Measurements from ENCODE around the gene DIPK1B.
A peak's percentile ranks its signal among the peaks of the same experiment; 100 is the strongest.
"Not testable (repeated sequence)": the region's sequence is repeated elsewhere in the genome, so short reads cannot be mapped to it uniquely, and the experiment has no call there.

Gene DIPK1B

DNA sequence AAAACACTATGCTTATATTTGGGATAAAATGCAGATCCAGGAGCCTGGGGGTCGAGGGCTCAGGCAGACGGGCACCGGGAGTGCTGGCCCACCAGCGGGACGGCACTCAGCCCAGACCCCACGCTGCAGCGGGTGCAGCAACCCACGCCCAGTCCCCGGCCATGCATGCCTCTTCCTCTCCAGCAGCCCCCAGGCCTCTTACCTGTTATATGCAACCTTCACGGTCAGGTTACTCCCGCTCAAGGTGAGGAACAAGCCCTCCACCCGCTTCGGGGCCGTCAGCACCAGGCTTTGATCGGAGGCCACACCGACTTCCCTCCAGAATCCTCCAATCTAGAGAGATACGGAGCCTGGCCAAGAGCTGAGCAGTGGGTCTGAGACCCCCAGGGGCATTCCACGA lies 44.5 kb downstream of the DIPK1B start:
- H3K4me1 ChIP-seq (ENCODE audit: insufficient read depth, low read length), result peaks cover 6% of the 10 kb centered on the region; the same call in 1 of the 2 replicates
- no peaks in the 10 kb centered on the region for H3K36me3 ChIP-seq (ENCODE audit: insufficient read depth, low read length)
- H3K9me3 ChIP-seq (ENCODE audit: control insufficient read depth, insufficient read depth, low read length), result no peaks in the 10 kb centered on the region; the same call in 1 of the 2 replicates
- no peak overlapping the region for H3K9ac ChIP-seq (ENCODE audit: low read depth, low read length)

DNA sequence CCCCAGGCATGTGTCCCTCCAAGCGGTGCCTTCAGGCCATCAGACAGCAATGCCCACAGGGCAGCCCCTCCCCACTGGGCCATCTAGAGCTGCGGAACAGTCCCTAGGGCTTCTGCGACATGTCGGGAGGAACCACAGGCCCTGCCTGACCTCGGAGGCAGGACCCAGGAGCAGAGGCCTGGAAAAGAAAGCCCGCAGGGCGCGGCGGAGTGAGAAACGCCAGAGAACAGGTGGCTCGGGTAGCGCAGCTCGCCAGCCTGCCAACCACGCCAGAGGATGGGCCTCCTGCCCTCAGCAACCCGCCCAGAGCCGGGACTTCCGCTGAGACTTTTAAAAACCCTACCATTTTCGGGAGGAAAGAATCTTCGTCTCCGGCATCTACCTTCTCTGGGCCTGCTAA lies 45.0 kb downstream of the DIPK1B start:
- H3K4me1 ChIP-seq (ENCODE audit: insufficient read depth, low read length), result peaks cover 6% of the 10 kb centered on the region; the same call in 1 of the 2 replicates
- H3K9me3 ChIP-seq (ENCODE audit: control insufficient read depth, insufficient read depth, low read length), result no peaks in the 10 kb centered on the region
- H3K36me3 ChIP-seq (ENCODE audit: insufficient read depth, low read length), result no peaks in the 10 kb centered on the region
- no peak overlapping the region for H3K9ac ChIP-seq (ENCODE audit: low read depth, low read length)

DNA sequence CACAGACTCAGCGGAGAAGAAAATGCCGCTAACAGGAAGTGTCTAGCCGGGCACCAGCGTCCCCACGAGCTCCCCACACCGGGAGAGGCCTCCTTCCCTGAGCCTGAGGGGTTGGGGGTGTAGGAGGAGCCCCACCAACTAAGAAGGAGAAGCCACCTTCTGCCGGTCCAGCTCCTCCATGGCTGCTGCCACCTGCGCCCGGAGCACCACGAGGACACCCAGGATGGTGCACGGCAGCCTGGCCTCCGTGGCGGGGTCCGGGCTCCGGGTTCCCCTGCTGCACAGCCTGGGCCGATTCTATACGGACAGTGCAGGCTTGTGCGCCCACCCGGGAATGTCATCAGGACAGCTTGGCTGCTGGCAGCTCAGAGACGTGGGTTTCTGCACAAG lies 45.4 kb downstream of the DIPK1B start:
- H3K4me1 ChIP-seq (ENCODE audit: insufficient read depth, low read length), result peaks cover 6% of the 10 kb centered on the region; the same call in 1 of the 2 replicates
- no peaks in the 10 kb centered on the region for H3K36me3 ChIP-seq (ENCODE audit: insufficient read depth, low read length)
- no peak overlapping the region for H3K9ac ChIP-seq (ENCODE audit: low read depth, low read length)
- H3K9me3 ChIP-seq (ENCODE audit: control insufficient read depth, insufficient read depth, low read length), result no peaks in the 10 kb centered on the region

DNA sequence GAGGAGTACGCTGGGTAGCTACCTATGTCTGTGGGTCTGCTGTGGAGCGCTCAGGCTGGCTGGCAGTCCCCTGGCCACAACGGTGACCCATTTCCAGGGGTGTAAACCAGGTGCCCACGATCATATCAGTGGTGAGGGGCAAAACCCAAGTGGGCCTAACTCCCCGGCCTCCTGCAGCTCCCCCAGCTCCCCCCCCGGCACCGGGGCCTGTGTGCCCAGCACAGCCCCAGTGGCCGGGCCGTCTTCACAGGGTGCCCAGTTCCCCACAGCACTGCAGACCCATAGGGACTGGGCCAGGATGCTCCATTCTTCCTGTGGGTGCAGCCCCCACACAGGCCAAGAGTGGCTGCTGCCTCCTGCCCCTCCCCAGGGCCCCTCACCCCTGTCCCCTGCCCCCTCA lies 46.6 kb downstream of the DIPK1B start:
- Histone ChIP-seq H3K4me1 (ENCODE audit: insufficient read depth, low read length) (peaks cover 12% of the 10 kb centered on the region; the same call in 1 of the 2 replicates), H3K9me3 (ENCODE audit: control insufficient read depth, insufficient read depth, low read length) (no peaks in the 10 kb centered on the region), H3K9ac (ENCODE audit: low read depth, low read length) (no peak overlapping the region), H3K36me3 (ENCODE audit: insufficient read depth, low read length) (no peaks in the 10 kb centered on the region)

DNA sequence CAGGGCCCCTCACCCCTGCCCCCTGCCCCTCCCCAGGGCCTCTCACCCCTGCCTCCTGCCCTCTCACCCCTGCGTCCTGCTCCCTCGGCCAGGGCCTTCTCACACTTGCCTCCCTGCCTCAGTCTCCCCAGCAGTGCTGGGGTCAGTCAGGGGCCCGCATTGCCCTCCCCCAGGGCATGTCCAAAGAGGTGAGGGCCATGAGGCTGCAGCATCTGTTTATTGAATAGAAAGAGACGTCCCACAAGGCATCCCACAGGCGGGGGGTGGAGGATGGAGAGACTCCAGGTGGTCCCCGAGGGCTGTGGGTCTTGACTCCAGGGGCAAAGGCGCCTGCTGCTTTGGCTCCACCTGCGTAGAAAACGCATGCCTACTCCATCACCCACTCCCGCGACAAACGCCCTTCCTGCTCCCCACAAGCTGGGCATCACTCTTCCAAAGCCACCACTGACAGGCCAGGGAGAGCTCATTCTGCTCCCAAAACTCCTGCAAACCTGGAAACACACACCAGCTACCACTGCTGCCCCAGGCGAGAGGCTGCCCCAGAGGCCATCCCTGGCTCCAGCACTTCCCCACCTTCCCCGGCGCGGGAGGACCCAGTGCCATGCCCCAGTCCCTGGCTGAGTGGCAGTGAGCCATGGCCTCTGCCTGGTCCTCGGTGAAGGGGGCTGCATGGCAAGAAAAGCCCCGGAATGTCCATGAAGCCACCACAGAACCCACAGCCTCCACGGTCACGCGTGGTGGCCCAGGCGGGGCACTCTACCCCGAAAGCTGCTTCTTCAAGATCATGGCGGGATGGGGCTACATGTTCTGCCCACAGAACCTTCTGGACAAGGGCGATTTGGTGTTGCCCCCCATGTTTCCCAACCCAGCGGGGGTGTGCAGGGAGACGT lies 47.3 kb downstream of the DIPK1B start:
- no peaks in the 10 kb centered on the region for H3K36me3 ChIP-seq (ENCODE audit: insufficient read depth, low read length)
- H3K4me1 ChIP-seq (ENCODE audit: insufficient read depth, low read length), result peaks cover 15% of the 10 kb centered on the region; the same call in 1 of the 2 replicates
- H3K9ac ChIP-seq (ENCODE audit: low read depth, low read length), result no peak overlapping the region
- no peaks in the 10 kb centered on the region for H3K9me3 ChIP-seq (ENCODE audit: control insufficient read depth, insufficient read depth, low read length)

DNA sequence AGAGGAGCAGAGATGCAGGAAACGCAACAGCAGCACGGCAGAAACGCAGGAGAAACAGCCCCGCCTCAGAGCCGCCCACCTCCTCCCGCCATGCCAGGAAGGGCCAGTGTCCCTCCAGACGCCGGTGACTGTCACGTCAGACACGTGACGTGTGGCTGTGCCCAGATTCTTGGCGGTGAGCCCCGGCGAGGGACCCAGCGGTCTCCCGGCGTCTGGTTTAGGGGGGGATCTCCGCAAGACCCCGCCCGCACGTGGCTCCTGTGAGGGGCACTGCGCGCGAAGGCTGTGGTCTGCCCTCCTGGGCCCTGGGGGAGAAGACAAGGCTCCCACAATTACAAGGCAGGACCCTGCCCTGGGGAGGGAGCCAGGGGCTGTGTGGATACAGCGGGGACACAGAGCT lies 48.1 kb downstream of the DIPK1B start:
- H3K4me1 ChIP-seq (ENCODE audit: insufficient read depth, low read length), result peaks cover 15% of the 10 kb centered on the region; the same call in 1 of the 2 replicates
- no peak overlapping the region for H3K9ac ChIP-seq (ENCODE audit: low read depth, low read length)
- no peaks in the 10 kb centered on the region for H3K36me3 ChIP-seq (ENCODE audit: insufficient read depth, low read length)
- no peaks in the 10 kb centered on the region for H3K9me3 ChIP-seq (ENCODE audit: control insufficient read depth, insufficient read depth, low read length)

DNA sequence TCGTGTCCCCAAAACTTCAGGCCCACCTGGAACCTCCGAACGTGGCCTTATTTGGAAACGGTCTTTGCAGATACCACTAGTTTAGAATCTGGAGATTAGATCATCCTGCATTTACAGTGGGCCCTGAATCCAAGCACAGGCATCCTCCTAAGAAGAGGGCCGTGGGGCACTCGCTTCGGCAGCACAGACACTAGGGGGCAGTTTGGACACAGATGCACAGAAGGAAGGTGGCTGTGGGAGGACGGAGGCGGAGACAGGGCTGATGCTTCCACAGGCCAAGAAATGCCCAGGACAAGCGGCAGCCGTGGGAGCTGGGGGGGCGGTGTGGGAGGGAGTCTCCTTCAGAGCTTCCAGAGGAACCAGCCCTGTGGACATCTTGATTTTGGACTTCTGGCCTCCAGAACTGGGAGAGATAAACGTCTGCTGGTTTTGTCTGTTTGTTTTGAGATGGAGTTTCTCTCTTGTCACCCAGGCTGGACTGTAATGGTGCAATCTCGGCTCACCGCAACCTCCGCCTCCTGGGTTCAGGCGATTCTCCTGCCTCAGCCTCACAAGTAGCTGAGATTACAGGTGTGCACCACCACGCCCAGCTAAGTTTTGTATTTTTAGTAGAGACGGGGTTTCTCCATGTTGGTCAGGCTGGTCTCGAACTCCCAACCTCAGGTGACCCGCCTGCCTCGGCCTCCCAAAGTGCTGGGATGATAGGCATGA lies 48.6 kb downstream of the DIPK1B start:
- not testable (repeated sequence) for H3K9ac ChIP-seq (ENCODE audit: low read depth, low read length); H3K36me3 ChIP-seq (ENCODE audit: insufficient read depth, low read length); H3K9me3 ChIP-seq (ENCODE audit: control insufficient read depth, insufficient read depth, low read length)
- H3K4me1 ChIP-seq (ENCODE audit: insufficient read depth, low read length), result peaks cover 15% of the 10 kb centered on the region; the same call in 1 of the 2 replicates

DNA sequence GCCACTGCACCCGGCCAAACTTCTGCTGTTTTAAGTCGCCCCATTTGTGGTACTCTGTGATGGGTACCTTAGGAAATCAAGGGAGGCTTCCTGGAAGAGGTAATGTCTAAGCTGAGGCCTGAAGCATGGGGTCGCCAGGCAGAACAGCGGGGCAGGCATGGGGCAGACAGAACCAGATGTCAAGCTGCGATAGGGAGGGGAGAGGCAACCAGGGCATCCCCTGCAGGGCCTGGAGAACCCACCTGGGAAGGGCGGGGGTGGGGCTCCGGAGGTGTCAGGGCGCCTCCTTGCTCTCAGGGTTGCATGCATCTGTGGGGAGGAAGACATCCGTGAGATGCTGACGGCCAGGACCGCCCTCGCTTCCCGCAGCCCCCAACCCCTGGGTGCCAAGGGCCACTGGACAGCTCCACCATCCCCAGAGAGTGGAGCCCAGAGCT lies 49.2 kb downstream of the DIPK1B start:
- H3K9ac ChIP-seq (ENCODE audit: low read depth, low read length), result no peak overlapping the region
- H3K36me3 ChIP-seq (ENCODE audit: insufficient read depth, low read length), result no peaks in the 10 kb centered on the region
- H3K9me3 ChIP-seq (ENCODE audit: control insufficient read depth, insufficient read depth, low read length), result no peaks in the 10 kb centered on the region
- peaks cover 15% of the 10 kb centered on the region; the same call in 1 of the 2 replicates for H3K4me1 ChIP-seq (ENCODE audit: insufficient read depth, low read length)

DNA sequence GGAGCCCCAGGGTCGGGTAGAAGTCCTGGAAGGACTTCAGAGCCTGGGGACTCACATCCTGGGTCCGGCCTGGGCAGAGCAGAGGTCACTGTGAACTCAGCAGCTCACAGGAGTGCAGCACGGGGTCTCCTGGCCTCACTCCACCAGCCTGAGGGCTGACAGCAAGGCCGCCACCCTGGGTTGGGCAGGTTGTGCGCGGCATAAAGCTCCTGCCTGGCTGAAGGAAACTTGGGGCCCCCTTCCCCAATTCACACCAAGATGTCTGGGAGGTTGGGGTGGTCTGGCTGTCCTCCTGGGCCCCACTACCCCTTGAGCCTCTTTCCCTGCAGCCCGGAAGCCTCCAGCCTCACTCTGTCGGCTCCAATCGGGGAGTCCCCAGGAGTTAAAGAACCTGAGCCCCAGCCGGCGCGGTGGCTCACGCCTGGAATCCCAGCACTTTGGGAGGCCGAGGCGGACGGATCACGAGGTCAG lies 49.9 kb downstream of the DIPK1B start:
- no peaks in the 10 kb centered on the region for H3K36me3 ChIP-seq (ENCODE audit: insufficient read depth, low read length)
- peaks cover 15% of the 10 kb centered on the region; the same call in 1 of the 2 replicates for H3K4me1 ChIP-seq (ENCODE audit: insufficient read depth, low read length)
- no peak overlapping the region; the same call in 1 of the 2 replicates for H3K9ac ChIP-seq (ENCODE audit: low read depth, low read length)
- no peaks in the 10 kb centered on the region for H3K9me3 ChIP-seq (ENCODE audit: control insufficient read depth, insufficient read depth, low read length)

DNA sequence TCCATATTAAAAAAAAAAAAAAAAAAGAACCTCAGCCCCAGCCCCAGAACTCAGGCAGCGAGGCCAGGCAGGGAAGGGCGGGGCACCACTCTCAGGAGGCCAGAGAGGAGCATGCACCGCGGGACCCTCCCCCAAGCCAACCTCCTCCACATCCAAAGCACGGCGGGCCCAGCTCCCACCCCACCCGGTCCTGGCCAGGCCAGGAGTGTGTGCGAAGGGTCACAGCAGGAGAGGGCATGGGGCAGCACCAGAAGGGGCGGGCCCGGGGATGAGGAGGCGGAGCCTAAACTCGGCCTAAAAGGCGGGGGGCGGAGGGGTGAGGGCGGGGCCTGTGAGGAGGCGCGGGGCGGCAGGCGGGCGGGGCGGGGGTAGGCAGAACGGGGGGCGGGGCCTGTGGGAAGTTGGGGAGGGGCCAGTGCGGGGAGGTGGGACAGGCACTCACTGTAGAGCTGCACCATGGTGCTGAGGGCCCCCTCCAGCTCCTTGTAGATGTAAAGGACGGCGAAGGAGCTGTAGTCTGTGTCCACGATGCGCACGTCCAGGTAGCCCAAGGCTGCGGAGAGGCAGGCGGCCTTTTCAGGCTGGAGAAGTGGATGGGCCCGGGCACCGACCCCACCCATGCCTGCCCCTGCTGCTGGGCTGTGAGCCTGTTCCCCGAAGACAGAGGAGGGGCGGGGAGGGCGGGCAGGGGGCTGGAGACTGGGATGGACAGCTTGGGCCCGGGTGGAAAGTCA lies 50.7 kb downstream of the DIPK1B start:
- Histone ChIP-seq H3K4me1 (ENCODE audit: insufficient read depth, low read length) (peaks cover 15% of the 10 kb centered on the region; the same call in 1 of the 2 replicates), H3K36me3 (ENCODE audit: insufficient read depth, low read length) (no peaks in the 10 kb centered on the region), H3K9me3 (ENCODE audit: control insufficient read depth, insufficient read depth, low read length) (no peaks in the 10 kb centered on the region), H3K9ac (ENCODE audit: low read depth, low read length) (peak overlapping the region; percentile 44)

DNA sequence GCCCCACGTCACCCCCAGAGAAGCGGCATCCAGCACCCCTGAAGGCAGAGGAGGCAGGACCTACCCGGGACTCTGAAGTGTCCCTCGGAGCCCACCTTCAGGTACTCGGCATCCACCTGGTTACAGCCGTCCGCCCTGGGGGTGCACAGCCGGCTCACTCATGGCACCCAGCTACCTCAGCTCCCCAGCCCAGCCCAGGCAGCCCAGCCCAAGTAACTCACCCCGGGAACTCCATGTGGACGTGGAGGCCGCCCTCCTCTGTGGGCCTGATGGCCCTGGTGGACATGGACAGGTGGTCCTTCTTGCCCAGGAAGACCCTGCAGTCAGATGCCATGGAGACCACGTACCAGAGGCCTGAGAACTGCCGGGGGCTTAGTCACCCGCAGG lies 51.3 kb downstream of the DIPK1B start:
- no peaks in the 10 kb centered on the region for H3K9me3 ChIP-seq (ENCODE audit: control insufficient read depth, insufficient read depth, low read length)
- peak overlapping the region; percentile 44; the same call in 1 of the 2 replicates for H3K9ac ChIP-seq (ENCODE audit: low read depth, low read length)
- H3K36me3 ChIP-seq (ENCODE audit: insufficient read depth, low read length), result no peaks in the 10 kb centered on the region
- peaks cover 15% of the 10 kb centered on the region; the same call in 1 of the 2 replicates for H3K4me1 ChIP-seq (ENCODE audit: insufficient read depth, low read length)

DNA sequence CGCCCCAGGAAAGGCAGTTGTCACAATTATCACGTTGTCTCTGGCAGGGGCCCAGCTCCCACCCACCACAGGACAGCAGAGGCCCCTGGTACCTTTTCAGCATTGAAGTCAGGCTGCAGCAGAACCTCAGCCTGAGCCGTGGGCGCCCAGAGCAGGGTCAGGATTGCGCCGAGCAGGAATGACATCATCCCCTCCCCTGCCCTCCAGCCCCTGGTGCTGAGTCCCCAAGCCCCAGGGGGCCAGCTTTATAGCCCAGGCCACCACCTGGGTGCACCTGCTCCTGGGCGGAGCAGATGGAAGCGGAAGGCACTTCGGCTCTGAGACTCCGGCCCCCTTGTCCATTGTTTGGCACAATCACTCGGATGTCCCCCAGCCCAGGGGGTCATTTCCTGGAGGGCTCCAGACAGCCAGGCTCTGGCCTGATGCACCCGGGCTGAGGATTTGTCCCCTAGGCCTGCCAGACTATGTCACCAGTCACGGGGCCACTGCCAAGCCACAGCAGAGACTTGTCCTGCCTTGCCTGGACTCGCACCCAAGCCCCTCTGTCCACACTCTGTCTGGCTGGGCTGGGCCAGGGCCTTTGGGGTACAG lies 52.0 kb downstream of the DIPK1B start, which contains the start of gene LCN15:
Gene LCN15 (minus strand): TSS at position 218 of the 591 bp plus-strand sequence. CDS start 30 bp downstream, at position 188.
- Histone ChIP-seq H3K36me3 (ENCODE audit: insufficient read depth, low read length) (no peaks in the 10 kb centered on the region), H3K4me1 (ENCODE audit: insufficient read depth, low read length) (peaks cover 15% of the 10 kb centered on the region; the same call in 1 of the 2 replicates), H3K9ac (ENCODE audit: low read depth, low read length) (peak within 1 kb of the TSS; percentile 44), H3K9me3 (ENCODE audit: control insufficient read depth, insufficient read depth, low read length) (no peaks in the 10 kb centered on the region)

DNA sequence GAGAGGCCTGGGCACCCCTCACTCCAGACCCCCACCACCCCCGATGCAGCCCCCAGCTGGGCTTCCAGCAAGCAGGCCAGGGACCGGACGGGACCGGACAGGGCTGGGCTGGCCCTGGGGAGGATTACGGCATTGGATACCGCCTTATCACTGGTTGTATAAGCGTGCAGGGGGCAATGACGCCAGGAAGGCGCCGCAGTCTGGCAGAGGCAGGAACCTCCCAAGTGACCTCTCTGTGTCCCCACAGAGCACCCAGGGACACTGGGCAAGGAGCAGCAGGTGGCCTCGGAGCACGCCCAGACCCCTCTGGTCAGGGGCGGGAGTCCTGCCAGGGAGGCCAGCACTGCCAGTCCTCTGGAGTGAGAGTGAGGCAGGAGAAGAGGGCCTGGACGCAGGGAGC lies 52.7 kb downstream of the DIPK1B start:
- no peaks in the 10 kb centered on the region for H3K9me3 ChIP-seq (ENCODE audit: control insufficient read depth, insufficient read depth, low read length)
- peaks cover 15% of the 10 kb centered on the region; the same call in 1 of the 2 replicates for H3K4me1 ChIP-seq (ENCODE audit: insufficient read depth, low read length)
- H3K36me3 ChIP-seq (ENCODE audit: insufficient read depth, low read length), result no peaks in the 10 kb centered on the region
- no peak overlapping the region for H3K9ac ChIP-seq (ENCODE audit: low read depth, low read length)
